Measurements from ENCODE around the gene ABHD17A. TPM values are rescaled to one million over a fixed set of nuclear protein-coding genes. Genes with fewer than 3 reads are reported as not detected.

Gene ABHD17A
- total and polyA plus RNA-seq, 9 of the 15 experiments (the other 6 are each of a cell fraction or from before 2014, with no cell fraction given): 0.04 to 135 (median 21.8) TPM; not detected in 1

DNA sequence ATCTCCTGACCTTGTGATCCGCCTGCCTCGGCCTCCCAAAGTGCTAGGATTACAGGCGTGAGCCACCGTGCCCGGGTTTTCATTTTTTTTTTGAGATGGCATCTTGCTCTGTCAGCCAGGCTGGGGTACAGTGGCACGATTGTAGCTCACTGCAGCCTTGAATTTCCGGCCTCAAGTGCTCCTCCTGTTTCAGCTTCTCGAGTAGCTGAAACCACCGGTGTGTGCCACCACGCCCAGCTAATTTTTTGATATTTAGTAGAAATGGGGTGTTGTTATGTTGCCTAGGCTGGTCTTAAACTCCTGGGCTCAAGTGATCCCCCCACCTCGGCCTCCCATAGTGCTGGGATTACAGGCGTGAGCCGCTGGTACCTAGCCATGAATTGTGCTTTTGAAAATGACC is 25.8 kb upstream of the ABHD17A start:
- Histone ChIP-seq H2AFZ (ENCODE audit: low read depth, low read length) (no peak overlapping the region), H3K9me3 (replicated peaks; ENCODE audit: control insufficient read depth, insufficient read depth, low read depth, low read length) (no peaks in the 10 kb centered on the region), H3K27me3 (ENCODE audit: control insufficient read depth in 2 of 2, insufficient read depth in 2 of 2, low read length in 2 of 2) (no peaks in the 10 kb centered on the region), H3K79me2 (ENCODE audit: control insufficient read depth, insufficient read depth, low read length) (peaks cover 78% of the 10 kb centered on the region), H3K4me3 (no peak overlapping the region), H3K9ac (ENCODE audit: insufficient read depth in 1 of 2, low read depth in 2 of 2, low read length in 2 of 2) (no peak overlapping the region), H4K20me1 (replicated peaks; ENCODE audit: control insufficient read depth, insufficient read depth, low read length) (no peaks in the 10 kb centered on the region; the same call in 1 of the 2 replicates), H3K9me1 (ENCODE audit: control insufficient read depth, insufficient read depth, low read length) (no peaks in the 10 kb centered on the region), H3K4me1 (replicated peaks in 1 of 2; ENCODE audit: control insufficient read depth in 2 of 2, insufficient read depth in 2 of 2, low read length in 2 of 2) (peaks cover 5 to 63% of the 10 kb centered on the region in 2 experiments; a peak in 4 of 5 replicates), H3K4me2 (ENCODE audit: insufficient read depth, low read length) (no peak overlapping the region), H3K36me3 (ENCODE audit: control insufficient read depth, insufficient read depth, low read length) (peaks cover 54% of the 10 kb centered on the region; the same call in 1 of the 3 replicates), H3K27ac (ENCODE audit: extremely low read depth, low read depth, low read length) (no peak overlapping the region)
- ChIA-PET POLR2A (interaction anchor here (0.6 to 1.4 kb wide), 4 partner anchors 9 to 361 kb away, joined by 3 to 4 read pairs (median 3); no protein-coding TSS in a partner anchor), CTCF (ENCODE audit: low intra/inter-chr PET ratio) (no interaction called here)
- intact Hi-C loops (cut with micrococcal nuclease): no loop called here
- ATAC-seq (no peak), DNase-seq (ENCODE audit: extremely low read depth in 1 of 4, low spot score in 3 of 4) (no peak), FAIRE-seq (no peak)
- in situ Hi-C loops (cut with MboI): no loop called here
- no TSS peak for BruUV-seq (replicated peaks)
- 97% methylated on average over 10 of the region's 13 CpGs for WGBS (ENCODE audit: insufficient coverage, low coverage, missing lambda C conversion rate)
- TF ChIP-seq U2AF1 (optimal IDR thresholded peaks at IDR 0.05; ENCODE audit: low read depth, low read length) (no peak), TCFL5 (CRISPR knock-in tag; conservative IDR thresholded peaks at IDR 0.05) (no peak), RAD21 (CRISPR knock-in tag; conservative IDR thresholded peaks at IDR 0.05 in 1 of 2, IDR thresholded peaks at IDR 0.05 in 1 of 2) (no peak), SUPT5H (IDR thresholded peaks at IDR 0.05) (no peak), SIRT6 (IDR thresholded peaks at IDR 0.05; ENCODE audit: low read depth, low read length) (no peak), RFX1 (IDR thresholded peaks at IDR 0.05) (no peak), WHSC1 (IDR thresholded peaks at IDR 0.05; ENCODE audit: low read length) (no peak), CEBPB (tag; IDR thresholded peaks at IDR 0.05) (no peak), CEBPG (CRISPR knock-in tag; IDR thresholded peaks at IDR 0.05) (no peak), CEBPG (tag; conservative IDR thresholded peaks at IDR 0.05 in 1 of 2, IDR thresholded peaks at IDR 0.05 in 1 of 2) (no peak)
- TF ChIP-seq, protein P1, sequence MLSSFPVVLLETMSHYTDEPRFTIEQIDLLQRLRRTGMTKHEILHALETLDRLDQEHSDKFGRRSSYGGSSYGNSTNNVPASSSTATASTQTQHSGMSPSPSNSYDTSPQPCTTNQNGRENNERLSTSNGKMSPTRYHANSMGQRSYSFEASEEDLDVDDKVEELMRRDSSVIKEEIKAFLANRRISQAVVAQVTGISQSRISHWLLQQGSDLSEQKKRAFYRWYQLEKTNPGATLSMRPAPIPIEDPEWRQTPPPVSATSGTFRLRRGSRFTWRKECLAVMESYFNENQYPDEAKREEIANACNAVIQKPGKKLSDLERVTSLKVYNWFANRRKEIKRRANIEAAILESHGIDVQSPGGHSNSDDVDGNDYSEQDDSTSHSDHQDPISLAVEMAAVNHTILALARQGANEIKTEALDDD (IDR thresholded peaks at IDR 0.05): no peak
- TF ChIP-seq, protein P2, sequence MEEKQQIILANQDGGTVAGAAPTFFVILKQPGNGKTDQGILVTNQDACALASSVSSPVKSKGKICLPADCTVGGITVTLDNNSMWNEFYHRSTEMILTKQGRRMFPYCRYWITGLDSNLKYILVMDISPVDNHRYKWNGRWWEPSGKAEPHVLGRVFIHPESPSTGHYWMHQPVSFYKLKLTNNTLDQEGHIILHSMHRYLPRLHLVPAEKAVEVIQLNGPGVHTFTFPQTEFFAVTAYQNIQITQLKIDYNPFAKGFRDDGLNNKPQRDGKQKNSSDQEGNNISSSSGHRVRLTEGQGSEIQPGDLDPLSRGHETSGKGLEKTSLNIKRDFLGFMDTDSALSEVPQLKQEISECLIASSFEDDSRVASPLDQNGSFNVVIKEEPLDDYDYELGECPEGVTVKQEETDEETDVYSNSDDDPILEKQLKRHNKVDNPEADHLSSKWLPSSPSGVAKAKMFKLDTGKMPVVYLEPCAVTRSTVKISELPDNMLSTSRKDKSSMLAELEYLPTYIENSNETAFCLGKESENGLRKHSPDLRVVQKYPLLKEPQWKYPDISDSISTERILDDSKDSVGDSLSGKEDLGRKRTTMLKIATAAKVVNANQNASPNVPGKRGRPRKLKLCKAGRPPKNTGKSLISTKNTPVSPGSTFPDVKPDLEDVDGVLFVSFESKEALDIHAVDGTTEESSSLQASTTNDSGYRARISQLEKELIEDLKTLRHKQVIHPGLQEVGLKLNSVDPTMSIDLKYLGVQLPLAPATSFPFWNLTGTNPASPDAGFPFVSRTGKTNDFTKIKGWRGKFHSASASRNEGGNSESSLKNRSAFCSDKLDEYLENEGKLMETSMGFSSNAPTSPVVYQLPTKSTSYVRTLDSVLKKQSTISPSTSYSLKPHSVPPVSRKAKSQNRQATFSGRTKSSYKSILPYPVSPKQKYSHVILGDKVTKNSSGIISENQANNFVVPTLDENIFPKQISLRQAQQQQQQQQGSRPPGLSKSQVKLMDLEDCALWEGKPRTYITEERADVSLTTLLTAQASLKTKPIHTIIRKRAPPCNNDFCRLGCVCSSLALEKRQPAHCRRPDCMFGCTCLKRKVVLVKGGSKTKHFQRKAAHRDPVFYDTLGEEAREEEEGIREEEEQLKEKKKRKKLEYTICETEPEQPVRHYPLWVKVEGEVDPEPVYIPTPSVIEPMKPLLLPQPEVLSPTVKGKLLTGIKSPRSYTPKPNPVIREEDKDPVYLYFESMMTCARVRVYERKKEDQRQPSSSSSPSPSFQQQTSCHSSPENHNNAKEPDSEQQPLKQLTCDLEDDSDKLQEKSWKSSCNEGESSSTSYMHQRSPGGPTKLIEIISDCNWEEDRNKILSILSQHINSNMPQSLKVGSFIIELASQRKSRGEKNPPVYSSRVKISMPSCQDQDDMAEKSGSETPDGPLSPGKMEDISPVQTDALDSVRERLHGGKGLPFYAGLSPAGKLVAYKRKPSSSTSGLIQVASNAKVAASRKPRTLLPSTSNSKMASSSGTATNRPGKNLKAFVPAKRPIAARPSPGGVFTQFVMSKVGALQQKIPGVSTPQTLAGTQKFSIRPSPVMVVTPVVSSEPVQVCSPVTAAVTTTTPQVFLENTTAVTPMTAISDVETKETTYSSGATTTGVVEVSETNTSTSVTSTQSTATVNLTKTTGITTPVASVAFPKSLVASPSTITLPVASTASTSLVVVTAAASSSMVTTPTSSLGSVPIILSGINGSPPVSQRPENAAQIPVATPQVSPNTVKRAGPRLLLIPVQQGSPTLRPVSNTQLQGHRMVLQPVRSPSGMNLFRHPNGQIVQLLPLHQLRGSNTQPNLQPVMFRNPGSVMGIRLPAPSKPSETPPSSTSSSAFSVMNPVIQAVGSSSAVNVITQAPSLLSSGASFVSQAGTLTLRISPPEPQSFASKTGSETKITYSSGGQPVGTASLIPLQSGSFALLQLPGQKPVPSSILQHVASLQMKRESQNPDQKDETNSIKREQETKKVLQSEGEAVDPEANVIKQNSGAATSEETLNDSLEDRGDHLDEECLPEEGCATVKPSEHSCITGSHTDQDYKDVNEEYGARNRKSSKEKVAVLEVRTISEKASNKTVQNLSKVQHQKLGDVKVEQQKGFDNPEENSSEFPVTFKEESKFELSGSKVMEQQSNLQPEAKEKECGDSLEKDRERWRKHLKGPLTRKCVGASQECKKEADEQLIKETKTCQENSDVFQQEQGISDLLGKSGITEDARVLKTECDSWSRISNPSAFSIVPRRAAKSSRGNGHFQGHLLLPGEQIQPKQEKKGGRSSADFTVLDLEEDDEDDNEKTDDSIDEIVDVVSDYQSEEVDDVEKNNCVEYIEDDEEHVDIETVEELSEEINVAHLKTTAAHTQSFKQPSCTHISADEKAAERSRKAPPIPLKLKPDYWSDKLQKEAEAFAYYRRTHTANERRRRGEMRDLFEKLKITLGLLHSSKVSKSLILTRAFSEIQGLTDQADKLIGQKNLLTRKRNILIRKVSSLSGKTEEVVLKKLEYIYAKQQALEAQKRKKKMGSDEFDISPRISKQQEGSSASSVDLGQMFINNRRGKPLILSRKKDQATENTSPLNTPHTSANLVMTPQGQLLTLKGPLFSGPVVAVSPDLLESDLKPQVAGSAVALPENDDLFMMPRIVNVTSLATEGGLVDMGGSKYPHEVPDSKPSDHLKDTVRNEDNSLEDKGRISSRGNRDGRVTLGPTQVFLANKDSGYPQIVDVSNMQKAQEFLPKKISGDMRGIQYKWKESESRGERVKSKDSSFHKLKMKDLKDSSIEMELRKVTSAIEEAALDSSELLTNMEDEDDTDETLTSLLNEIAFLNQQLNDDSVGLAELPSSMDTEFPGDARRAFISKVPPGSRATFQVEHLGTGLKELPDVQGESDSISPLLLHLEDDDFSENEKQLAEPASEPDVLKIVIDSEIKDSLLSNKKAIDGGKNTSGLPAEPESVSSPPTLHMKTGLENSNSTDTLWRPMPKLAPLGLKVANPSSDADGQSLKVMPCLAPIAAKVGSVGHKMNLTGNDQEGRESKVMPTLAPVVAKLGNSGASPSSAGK (IDR thresholded peaks at IDR 0.05): no peak

Data from K562 (cell line).